T-helper 1 cell treated with Interleukin-12 subunit alpha and Interleukin-12 subunit beta and Interleukin-4 antibody, amounts not matched to agents 30 ng/mL and 1 ng/mL, for 36 hours (primary cell): ENCODE results near the gene ZSCAN18. TPM values are rescaled to one million over a fixed set of nuclear protein-coding genes. Genes with fewer than 3 reads are reported as not detected.
"Not testable (repeated sequence)": the region's sequence is repeated elsewhere in the genome, so short reads cannot be mapped to it uniquely, and the experiment has no call there.

Experiments
- intact Hi-C: fragments of 100-400 bp; cut with micrococcal nuclease; formaldehyde crosslinking; loops from one replicate; pipeline ENCODE4 v1.15.1; 2024
- total RNA-seq: library from RNA; stranded (reverse); gene quantifications from 2 replicates; pipeline ENCODE4 v1.2.3, GENCODE V29; 2022

ZSCAN18 gene, protein sequence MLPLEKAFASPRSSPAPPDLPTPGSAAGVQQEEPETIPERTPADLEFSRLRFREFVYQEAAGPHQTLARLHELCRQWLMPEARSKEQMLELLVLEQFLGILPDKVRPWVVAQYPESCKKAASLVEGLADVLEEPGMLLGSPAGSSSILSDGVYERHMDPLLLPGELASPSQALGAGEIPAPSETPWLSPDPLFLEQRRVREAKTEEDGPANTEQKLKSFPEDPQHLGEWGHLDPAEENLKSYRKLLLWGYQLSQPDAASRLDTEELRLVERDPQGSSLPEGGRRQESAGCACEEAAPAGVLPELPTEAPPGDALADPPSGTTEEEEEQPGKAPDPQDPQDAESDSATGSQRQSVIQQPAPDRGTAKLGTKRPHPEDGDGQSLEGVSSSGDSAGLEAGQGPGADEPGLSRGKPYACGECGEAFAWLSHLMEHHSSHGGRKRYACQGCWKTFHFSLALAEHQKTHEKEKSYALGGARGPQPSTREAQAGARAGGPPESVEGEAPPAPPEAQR
- 4.3 and 5.0 TPM in 2 replicates for total RNA-seq

DNA sequence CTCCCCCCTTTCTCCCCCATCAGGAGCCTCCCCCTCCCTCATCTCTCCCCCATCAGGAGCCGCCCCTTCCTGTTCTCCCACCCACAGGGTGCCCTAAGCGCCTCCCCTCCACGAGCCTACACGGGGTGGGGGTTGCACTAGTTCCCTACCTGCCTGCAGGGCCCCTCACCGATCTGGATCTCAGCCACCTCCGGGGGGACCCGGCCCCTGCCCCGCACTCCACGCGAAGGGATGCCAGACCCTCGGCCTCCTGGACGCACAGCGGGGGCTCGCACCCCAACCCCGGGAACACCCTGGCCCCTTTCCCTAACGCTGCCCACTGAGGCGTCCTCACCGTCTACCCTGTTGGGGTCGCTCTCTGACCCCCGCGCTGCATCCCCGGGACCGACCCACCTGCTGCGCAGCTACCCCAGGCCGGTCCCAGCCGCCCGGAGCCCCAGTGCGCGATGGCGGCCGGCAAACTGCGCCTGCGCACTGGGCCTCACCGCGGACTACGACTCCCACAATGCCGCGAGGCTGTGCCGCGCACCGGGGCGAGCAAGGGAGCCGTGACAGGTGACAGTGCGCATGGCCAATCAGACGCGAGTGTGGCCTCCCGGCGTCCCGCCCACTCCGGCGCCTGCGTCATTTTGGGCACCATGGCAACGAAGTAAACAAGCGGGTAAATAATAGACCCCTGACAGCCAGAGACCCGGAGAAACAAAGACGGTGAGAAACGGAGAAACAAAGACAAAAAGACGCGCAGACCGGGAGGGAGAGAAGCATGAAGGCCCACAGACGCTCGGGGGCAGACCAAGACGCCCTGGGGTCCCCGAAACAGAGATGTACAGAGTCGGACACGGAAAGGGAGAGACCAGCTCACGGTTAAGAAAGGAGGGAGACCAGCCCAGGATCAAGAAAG, at the start of gene ZSCAN18:
Gene ZSCAN18, minus strand, starts transcription at position 451 of the 901 bp plus-strand sequence. CDS start 7,964 bp downstream, outside the sequence.
- intact Hi-C loops = no loop called here

DNA sequence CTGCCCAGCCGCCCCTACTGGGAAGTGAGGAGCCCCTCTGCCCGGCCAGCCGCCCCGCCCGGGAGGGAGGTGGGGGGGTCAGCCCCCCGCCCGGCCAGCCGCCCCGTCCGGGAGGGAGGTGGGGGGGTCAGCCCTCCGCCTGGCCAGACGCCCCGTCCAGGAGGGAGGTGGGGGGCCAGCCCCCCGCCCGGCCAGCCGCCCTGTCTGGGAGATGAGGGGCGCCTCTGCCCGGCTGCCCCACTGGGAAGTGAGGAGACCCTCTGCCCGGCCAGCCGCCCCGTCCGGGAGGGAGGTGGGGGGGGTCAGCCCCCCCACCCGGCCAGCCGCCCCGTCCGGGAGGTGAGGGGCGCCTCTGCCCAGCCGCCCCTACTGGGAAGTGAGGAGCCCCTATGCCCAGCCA, 49.4 kb upstream of the ZSCAN18 start:
- intact Hi-C loops = not testable (repeated sequence)

DNA sequence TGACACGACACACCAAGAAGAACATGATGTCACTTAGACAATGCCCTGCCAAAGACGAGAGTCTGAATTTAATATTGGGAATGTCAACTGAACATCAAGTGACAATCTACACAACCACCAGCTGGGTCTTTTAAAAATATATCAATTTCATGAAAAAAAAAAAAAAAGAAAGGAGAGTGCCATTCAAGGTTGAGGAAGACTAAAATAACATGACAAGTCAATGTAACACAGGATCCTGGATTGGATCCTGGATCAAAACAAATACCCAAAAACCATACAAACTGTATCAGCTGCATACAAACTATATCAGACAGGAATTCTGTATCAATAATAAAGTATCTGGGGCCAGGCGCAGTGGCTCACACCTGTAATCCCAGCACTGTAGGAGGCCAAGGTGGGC, 47.8 kb upstream of the ZSCAN18 start:
- intact Hi-C loops = no loop called here

DNA sequence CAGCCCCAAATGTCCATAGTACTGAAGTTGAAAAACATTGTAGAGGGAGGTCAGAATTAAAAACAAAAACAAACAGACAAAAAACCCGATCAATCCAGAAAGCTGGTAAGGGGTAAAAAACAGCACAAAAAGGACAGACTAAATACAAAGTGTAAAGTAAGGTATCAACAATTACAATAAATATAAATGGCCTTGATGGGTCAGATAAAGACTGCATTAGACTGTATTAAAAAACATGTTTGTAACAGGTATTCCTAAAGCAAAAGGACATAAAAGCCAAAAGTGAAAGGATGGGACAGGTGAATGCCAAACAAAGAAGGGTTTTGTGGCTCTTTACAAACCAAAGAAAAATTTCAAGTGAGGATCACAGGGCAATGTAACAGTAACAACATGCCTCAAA, 36.2 kb upstream of the ZSCAN18 start:
- intact Hi-C loops = no loop called here

DNA sequence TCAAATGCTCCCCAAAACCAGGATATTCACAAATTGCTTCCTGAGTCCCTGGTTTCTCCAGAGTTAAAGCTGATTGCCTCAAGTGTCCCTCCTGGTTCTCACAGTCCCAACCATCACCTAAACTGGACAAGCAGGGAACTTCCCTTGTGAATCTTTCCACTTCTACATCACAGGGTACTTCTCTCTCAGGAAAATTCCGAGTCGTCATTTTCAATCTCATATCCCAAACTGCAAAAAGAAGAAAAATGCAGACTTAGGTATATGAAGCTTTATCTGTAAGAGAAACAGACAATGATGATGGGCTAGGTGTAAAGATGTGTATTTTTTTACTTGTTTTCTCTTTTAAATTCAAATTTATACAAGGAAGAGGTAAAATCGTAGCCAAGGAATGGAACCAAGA, 31.3 kb upstream of the ZSCAN18 start:
- intact Hi-C loops = no loop called here

DNA sequence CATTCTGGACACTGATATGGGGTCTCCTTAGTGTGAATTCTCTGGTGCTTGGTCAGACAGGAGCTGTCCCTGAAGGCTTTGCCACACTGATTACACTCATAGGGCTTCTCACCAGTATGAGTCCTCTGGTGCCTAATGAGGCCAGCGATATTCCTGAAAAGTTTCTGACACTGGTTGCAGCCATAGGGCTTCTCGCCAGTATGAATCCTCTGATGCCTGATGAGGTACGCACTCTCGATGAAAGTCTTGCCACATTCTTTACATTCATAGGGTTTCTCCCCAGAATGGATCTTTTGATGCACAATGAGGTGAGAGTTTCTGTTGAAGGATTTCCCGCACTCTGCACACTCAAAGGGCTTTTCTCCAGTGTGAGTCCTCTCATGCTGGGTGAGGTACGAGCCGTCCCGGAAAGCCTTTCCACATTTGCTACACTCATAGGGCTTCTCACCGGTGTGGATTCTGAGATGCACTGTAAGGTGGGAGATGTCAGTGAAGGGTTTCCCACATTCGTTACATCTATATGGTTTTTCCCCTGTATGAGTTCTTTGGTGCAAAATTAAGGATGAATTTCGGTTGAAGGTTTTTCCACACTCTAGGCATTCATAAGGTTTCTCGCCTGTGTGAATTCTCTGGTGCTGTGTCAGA, 30.1 kb upstream of the ZSCAN18 start:
- intact Hi-C loops = no loop called here

DNA sequence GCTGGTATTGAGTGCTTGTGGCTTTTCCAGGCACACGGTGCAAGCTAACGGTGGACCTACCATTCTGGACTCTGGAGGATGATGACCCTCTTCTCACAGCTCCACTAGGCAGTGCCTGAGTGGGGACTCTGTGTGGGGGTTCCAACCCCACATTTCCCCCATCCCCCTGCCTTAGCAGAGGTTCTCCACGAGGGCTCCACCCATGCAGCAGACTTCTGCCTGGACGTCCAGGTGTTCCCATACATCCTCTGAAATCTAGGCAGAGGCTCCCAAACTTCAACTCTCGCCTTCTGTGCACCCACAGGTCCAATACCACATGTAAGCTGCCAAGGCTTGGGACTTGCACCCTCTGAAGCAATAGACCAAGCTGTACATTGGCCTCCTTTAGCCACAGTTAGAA, 25.3 kb upstream of the ZSCAN18 start:
- intact Hi-C loops = no loop called here

DNA sequence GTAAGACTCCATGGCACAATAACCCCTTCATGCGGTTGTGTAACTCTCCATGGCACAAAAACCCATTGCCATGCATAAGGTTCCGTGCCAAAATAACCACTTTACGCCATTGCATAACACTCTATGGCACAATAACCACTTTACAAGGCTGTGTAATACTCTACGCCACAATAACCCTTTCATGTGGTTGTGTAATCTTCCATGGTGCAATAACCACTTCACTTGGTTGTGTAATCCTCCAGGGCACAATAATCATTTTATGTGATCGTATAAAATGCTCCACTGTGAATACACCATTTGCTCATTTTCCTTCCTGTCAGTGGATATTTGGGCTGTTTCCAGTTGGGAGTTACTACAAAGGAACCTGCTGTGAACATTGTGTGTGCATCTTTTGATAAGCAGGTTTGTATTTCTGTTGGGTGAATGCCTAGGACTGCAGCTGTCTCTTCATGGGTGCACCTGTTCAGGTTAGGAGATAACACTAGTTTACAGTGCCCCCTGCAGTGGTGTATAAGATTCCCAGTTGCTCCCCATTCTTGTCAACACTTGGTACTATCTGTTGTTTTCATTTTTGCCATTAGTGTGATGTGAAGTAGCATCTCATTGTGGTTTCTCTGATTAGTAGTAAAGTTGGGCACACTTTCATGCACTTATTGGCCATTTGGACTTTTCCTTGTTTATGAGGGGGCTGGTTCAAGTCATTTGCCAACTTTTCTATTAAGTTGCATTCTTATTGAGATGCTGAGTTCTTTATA, 21.1 kb upstream of the ZSCAN18 start:
- intact Hi-C loops = no loop called here

DNA sequence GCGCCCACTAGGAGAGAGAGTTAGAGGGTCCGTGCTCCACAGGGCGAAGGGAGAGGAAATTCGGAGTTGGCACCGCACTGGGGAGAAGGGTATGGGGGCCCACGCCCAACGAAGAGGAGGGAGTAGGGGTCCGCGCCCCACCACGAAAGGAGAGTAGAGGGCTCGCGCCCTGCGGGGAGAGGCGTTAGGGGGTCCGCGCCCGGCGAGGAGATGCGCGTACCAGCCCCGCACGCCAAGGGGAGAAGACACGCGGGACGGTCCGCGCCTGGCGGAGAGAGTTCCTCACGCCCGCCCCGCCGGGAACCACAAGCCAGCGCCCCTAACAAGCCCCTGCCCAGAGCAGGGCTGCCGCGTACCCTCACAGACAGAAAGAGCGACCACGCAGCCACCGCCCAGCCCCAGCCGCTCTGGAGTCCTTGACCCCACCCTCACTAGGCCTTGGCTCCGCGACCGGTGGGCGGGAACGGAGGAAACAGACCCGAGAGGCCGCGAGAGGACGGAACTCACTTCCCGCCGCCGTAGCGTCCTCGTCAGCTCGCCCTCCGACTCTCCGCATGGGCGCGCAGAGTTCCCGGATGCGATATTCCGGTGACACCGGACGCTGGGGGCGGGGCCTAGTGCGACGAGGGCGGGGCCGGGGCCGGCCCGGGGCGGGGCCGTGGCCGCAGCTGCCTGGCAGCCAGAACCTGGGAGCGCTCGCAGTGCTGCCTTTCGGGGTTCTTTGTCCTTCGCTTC, 20.0 kb upstream of the ZSCAN18 start:
- intact Hi-C loops = no loop called here

DNA sequence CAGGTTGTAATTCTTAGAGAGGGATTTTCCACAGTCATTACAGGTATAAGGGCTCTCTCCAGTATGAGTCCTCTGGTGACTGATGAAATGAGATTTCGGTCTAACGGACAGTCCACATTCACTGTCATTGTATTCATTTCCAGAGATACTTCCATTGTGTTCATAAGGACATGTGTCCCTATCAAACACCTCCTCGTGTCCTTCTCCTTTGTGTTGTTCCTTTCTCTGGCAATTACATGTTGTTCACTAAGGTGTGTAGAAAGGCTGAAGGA, 10.5 kb upstream of the ZSCAN18 start:
- intact Hi-C loops = no loop called here

DNA sequence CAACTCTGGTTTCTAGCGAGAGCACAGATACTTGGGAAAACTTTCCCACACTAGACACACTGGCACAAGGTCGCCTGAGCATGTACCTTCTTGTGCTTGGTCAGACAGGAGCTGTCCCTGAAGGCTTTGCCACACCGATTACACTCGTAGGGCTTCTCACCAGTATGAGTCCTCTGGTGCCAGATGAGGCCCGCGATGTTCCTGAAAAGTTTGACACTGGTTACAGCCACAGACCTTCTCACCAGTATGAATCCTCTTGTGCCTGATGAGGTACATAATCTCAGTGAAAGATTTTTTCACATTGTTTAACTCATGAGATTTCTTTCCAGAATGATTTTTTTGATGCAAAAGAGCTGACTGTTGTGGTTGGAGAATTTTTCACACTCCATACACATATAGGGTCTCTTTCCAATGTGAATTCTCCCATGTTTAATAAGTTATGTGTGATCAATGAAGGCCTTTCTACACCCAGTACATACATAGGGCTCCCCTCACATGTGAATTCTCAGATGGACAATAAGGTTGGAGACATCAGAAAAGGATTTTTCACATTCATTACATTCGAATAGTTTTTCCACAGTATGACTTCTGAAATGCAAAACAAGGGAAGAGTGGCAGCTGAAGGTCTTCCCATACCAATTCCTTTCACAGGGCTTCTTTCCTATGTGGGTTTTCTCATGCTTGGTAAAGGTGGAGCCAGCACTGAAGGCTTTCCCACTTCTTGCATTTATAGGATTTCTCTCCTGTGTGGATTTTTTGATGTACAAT, 9.9 kb upstream of the ZSCAN18 start:
- intact Hi-C loops = no loop called here

DNA sequence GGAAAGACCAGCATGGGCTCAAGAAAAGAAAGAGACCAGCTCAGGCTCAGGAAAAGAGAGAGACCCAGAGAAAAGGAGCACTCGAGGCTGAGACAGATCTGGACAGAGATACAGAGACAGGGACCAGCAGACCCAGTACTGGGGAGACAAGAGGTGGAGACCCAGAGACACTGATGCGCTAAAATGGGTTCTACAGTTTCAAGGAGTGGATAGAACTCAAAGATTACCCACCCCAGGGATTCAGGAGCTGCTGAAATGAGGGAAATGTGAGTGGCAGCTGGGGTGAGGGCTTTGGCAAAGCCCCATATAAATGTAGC, 609 bp upstream of the ZSCAN18 start:
- intact Hi-C loops = no loop called here

DNA sequence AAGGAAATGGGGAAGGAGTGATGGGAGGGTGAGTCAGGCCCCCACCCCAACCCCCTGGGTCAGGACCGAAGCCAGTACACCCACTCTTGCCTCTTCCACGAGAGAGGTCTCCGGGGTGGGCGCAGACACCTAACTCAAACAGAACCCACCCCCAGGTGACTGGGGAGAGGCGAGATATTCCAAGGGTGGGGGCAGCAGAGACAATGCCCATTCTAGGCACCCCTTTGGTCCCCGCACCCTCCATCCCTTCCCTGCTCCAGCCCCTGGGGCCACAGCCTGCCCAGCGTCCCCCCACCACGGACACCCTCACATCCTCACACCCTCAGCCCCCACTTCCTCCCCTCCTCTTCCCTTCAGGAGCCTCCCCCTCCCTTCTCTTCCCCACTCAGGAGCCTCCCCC, 682 bp downstream of the ZSCAN18 start:
- intact Hi-C loops = no loop called here

DNA sequence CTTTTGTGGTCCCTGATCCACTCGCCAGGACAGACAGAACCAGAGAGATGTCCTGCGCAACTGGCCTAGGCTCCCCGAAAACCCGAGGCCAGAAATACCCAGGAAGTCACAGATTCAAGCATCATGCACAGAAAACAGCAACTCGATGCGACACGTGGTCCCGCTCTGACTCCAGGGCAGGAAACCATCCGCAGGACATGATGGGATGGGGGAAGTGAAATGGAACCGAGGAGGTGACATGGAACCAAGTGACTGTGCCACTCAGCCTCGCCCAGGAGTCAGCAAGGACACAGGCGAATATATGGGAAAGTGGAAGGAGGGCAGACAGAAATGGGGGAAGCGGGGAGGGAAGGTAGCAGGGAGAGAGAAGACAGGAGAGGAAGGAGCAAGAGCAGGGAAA, 1.1 kb downstream of the ZSCAN18 start:
- intact Hi-C loops = no loop called here

DNA sequence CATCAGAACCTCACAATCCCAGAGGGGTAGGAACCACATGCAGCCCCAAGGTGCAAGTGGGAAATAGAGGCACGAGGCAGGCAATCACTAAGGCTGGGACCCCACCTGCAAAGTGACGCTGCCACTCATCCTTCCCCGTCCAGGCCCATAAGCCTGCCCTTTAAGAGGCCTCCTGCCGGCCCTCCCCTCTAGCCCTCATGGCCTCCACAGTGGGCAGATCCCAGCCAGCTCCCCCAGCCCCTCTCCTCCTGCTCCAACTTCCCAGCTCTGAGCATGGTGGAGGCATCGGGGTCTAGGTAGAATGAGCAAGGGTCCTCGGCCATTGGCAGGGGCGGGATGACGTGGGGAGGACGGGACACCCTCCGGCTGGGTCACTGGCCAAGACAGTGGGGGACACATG, 2.7 kb downstream of the ZSCAN18 start:
- intact Hi-C loops = no loop called here

DNA sequence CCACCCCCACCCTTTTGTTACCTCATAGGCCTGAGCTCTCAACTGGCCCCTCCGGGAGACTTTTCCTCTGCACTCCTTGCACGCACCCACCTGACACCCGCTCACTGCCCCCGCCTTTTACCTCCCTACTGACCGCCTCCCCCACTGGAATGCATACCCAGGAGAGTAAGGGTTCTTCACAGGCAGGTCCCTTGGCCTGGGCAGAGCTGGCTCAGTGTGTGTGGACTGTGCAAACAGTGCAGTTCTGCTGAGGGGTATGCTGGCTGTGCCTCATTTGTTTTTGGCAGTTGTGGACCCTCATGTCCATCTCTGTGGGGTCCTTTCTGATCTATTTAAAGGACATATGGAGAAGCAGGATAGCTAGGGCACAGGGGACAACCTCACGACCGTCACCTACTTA, 5.0 kb downstream of the ZSCAN18 start:
- intact Hi-C loops = no loop called here

DNA sequence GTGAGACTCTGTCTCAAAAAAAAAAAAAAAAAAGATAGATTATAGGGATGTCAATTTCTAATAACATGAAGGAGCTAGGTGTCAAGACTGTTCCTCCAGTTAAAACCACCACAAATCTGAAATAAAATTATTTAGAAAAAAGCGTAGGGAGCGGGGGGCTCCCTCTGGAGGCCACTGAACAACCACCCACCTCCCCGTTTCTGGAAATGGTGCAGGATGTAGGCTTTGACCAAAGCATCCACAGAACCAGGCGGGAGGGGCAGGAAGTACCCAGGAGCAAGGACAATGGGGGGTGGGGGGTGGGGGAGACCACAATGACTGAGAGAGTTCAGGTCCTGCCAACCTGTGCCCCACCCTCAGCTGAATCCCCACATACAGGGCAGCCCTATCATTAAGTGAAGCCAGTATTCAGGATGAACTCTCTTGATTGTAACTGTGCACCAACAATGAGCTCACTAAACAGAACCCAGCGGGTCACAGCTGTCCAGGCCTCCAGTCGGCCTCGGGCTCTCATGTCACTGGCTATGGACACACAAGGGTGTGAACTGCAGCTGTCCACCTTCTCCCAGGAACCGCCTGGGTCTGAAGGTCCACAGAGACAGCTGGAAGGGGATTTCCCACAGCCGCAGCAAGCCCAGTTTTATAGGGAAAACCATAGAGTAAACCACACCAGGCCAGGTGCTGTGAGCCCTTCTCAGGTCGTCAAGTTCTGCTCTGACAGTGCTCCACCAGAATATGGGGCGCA, 6.6 kb downstream of the ZSCAN18 start:
- intact Hi-C loops = no loop called here

DNA sequence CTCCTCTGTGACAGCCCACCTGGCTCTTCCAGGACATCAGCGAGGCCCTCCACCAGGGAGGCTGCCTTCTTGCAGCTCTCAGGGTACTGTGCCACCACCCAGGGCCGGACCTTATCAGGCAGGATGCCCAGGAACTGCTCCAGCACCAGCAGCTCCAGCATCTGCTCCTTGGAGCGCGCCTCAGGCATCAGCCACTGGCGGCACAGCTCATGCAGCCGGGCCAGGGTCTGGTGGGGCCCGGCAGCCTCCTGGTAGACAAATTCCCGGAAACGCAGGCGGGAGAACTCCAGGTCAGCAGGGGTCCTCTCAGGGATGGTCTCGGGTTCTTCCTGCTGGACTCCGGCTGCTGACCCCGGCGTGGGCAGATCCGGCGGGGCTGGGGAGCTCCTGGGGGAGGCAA, 8.2 kb downstream of the ZSCAN18 start:
- intact Hi-C loops = no loop called here

DNA sequence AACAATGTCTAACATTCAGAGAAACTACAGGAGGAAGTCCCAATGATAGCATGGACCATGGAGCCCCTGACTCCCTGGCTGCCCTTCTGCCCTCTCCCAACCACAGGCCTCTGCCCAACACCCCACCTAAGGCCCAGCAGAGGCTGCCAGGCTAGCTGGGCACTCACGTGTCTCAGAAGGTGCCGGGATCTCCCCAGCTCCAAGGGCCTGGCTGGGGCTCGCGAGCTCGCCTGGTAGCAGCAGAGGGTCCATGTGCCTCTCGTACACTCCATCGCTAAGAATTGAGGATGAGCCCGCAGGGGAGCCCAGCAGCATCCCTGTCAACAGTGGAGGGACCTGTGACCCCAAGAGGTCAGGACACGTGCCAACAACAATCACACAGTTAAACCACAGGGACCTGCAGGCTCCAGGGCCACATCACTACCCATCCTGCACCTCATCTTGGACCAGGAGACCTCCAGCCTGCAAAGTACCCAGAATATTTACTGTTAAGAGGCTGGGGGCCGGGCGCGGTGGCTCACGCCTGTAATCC, 9.4 kb downstream of the ZSCAN18 start:
- intact Hi-C loops = no loop called here
